Measurements from ENCODE around the gene CMSS1. TPM values are rescaled to one million over a fixed set of nuclear protein-coding genes. Genes with fewer than 3 reads are reported as not detected.

CMSS1 gene
- total RNA-seq, 4 donors from 2014 or later = 2.4 to 29.9 (median 5.2) TPM

DNA sequence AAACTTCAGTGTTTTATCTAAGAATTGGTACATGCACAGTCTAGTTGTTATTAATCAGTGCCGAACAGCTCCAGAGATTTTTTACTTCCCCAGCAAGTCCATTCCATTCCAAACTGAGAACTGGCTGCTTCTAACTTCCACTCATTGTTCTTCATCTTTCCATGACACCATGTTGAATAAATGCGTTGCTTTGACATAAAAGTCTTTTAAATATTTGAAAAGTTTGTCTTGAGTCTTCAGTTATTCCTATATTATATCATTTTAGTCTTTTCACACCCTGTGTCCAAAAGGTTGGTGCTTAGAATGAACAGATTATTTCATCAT, 65.4 kb downstream of the CMSS1 start:
- no peaks in the 10 kb centered on the region for H3K9me3 ChIP-seq
- intact Hi-C loops (cut with DNase I; ENCODE audit: low total_unique reads) (no loop called here), in situ Hi-C loops (cut with MboI; ENCODE audit: low pct_ligation_motif_present in 1 of 4, low pct_unique_long_range_greater_than_20kb in 1 of 4, low sequenced_read_pairs in 3 of 4) (no loop called here)
- H3K4me1 ChIP-seq = peaks cover 0 to 35% (median 10%) of the 10 kb centered on the region in 4 donors
- no peaks in the 10 kb centered on the region for H3K36me3 ChIP-seq
- H3K27me3 ChIP-seq = no peaks in the 10 kb centered on the region
- peak overlapping the region in 1 of 4 donors; percentile 84 for H3K27ac ChIP-seq
- TF ChIP-seq POLR2A (IDR thresholded peaks at IDR 0.05) (no peak), CTCF (IDR thresholded peaks at IDR 0.05) (no peak), POLR2AphosphoS5 (IDR thresholded peaks at IDR 0.05) (no peak)
- no peak for DNase-seq
- H3K4me3 ChIP-seq = no peak overlapping the region
- 90 to 91% methylated on average over 2 of the region's 2 CpGs for WGBS, 2 donors (ENCODE audit: low coverage in 1 of 2)

DNA sequence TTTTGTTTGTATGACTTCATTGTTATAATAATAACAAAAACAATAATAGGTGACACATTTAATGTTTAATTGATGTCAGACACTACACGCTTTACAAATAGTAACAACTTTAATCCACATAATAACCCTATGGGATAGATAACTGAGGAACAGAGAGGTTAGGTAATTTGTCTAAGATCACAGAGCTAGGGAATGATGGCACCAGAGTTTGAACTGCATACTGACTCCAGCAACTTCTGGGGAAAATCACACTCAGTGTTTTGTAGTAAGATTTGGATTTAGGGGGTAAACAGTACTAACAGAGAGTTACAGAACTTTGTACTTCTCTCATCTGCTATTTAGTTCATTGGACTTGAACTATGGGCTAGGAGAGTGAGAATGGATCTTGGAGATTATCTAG, 66.0 kb downstream of the CMSS1 start:
- Histone ChIP-seq H3K9me3 (no peaks in the 10 kb centered on the region), H3K4me1 (peaks cover 0 to 35% (median 10%) of the 10 kb centered on the region in 4 donors), H3K27ac (peak overlapping the region in 1 of 4 donors; percentile 8), H3K4me3 (no peak overlapping the region), H3K36me3 (no peaks in the 10 kb centered on the region), H3K27me3 (no peaks in the 10 kb centered on the region)
- no peak for DNase-seq
- in situ Hi-C loops (cut with MboI; ENCODE audit: low pct_ligation_motif_present in 1 of 4, low pct_unique_long_range_greater_than_20kb in 1 of 4, low sequenced_read_pairs in 3 of 4) (no loop called here), intact Hi-C loops (cut with DNase I; ENCODE audit: low total_unique reads) (no loop called here)
- 82 to 94% methylated on average over 1 of the region's 1 CpG for WGBS, 2 donors (ENCODE audit: low coverage in 1 of 2)
- TF ChIP-seq CTCF (IDR thresholded peaks at IDR 0.05) (no peak), POLR2AphosphoS5 (IDR thresholded peaks at IDR 0.05) (no peak), POLR2A (IDR thresholded peaks at IDR 0.05) (no peak), EP300 (IDR thresholded peaks at IDR 0.05; ENCODE audit: low read depth) (no peak)

DNA sequence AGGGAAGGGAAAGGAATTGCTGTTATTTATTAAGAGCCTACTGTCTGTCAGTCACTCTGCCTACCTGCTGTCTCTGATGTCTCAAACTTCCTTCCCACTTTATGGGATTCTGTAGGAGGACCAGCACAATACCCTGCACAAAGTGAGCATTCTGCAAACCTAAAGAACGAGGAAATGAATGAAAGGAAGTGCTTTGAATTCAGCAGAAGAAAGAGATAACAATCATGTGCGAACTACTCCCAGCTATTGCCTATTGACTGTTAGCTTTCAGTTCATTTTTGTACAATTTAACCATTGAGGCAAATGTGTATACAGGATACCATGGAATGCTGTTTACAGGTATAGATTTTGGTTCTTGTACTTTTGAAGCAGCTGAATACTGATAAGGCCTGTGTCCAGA, 66.8 kb downstream of the CMSS1 start:
- H3K9me3 ChIP-seq = no peaks in the 10 kb centered on the region
- no peak for DNase-seq
- no peak for TF ChIP-seq CTCF (IDR thresholded peaks at IDR 0.05)
- no peak for TF ChIP-seq EP300 (IDR thresholded peaks at IDR 0.05; ENCODE audit: low read depth)
- no peak for TF ChIP-seq POLR2A (IDR thresholded peaks at IDR 0.05)
- TF ChIP-seq POLR2AphosphoS5 (IDR thresholded peaks at IDR 0.05) = no peak
- in situ Hi-C loops (cut with MboI; ENCODE audit: low pct_ligation_motif_present in 1 of 4, low pct_unique_long_range_greater_than_20kb in 1 of 4, low sequenced_read_pairs in 3 of 4) = no loop called here
- H3K4me3 ChIP-seq = no peak overlapping the region
- H3K27me3 ChIP-seq = no peaks in the 10 kb centered on the region
- no peaks in the 10 kb centered on the region for H3K36me3 ChIP-seq
- 13 to 50% methylated on average over 2 of the region's 2 CpGs for WGBS, 2 donors (ENCODE audit: low coverage in 1 of 2)
- H3K27ac ChIP-seq = peak overlapping the region in 2 of 4 donors; percentile 8 to 29
- H3K4me1 ChIP-seq = peaks cover 0 to 35% (median 10%) of the 10 kb centered on the region in 4 donors
- intact Hi-C loops (cut with DNase I; ENCODE audit: low total_unique reads) = no loop called here

DNA sequence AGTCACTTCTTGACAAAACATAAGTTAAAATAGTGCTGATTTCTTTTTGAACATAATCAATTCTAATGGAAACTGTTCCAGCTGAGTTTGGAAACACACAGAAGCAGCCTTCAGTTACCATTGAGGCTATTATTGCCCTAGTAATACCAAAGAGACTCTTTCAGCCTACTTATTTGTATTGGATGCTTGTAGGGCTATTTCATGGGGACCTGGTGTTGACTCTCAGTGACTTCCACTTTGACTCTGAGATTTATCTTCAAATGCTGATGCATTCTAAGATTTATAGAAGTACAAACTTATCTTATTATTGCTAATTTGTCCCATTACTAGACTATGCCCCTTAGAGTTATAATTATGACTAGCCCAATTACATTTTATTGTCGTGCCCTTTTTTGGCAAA, 67.4 kb downstream of the CMSS1 start:
- Histone ChIP-seq H3K4me1 (peaks cover 0 to 35% (median 10%) of the 10 kb centered on the region in 4 donors), H3K4me3 (no peak overlapping the region), H3K36me3 (no peaks in the 10 kb centered on the region), H3K27ac (peak overlapping the region in 1 of 4 donors; percentile 29), H3K27me3 (no peaks in the 10 kb centered on the region), H3K9me3 (peaks cover 0 to 3% of the 10 kb centered on the region in 2 donors)
- in situ Hi-C loops (cut with MboI; ENCODE audit: low pct_ligation_motif_present in 1 of 4, low pct_unique_long_range_greater_than_20kb in 1 of 4, low sequenced_read_pairs in 3 of 4) = no loop called here
- intact Hi-C loops (cut with DNase I; ENCODE audit: low total_unique reads) = no loop called here
- no peak for TF ChIP-seq EP300 (IDR thresholded peaks at IDR 0.05; ENCODE audit: low read depth)
- TF ChIP-seq POLR2AphosphoS5 (IDR thresholded peaks at IDR 0.05) = no peak
- 98 to 100% methylated on average over 1 of the region's 1 CpG for WGBS, 2 donors (ENCODE audit: low coverage in 1 of 2)
- DNase-seq = no peak

DNA sequence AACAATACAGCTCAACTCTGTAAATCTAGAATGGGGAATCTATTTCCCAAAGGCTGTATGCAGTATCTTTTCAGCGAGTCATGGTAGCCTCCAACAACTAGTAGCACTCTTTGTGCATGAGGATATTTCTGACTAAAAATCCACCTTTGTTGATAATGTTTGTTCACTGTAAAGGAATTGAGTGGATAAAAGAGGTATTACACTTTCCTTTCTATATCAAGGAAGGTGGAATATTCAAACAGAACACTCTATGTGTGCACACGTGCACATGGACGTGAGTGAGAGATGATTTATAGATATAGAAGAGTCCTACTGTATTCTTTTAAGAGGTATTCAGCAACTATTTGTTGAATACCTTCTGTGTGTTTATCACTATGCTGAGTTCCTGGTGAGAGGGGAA, 68.2 kb downstream of the CMSS1 start:
- H3K27ac ChIP-seq = no peak overlapping the region
- H3K36me3 ChIP-seq = no peaks in the 10 kb centered on the region
- no peak for TF ChIP-seq POLR2A (IDR thresholded peaks at IDR 0.05)
- TF ChIP-seq CTCF (IDR thresholded peaks at IDR 0.05) = peak in 1 of 5 experiments; percentile 12
- peaks cover 0 to 3% of the 10 kb centered on the region in 2 donors for H3K9me3 ChIP-seq
- no peak for DNase-seq
- H3K4me3 ChIP-seq = no peak overlapping the region
- in situ Hi-C loops (cut with MboI; ENCODE audit: low pct_ligation_motif_present in 1 of 4, low pct_unique_long_range_greater_than_20kb in 1 of 4, low sequenced_read_pairs in 3 of 4) = no loop called here
- H3K27me3 ChIP-seq = no peaks in the 10 kb centered on the region
- H3K4me1 ChIP-seq = peaks cover 0 to 31% (median 10%) of the 10 kb centered on the region in 4 donors
- 94 to 95% methylated on average over 3 of the region's 3 CpGs for WGBS, 2 donors (ENCODE audit: low coverage in 1 of 2)
- intact Hi-C loops (cut with DNase I; ENCODE audit: low total_unique reads) = no loop called here
